RKO (cell line): ENCODE data around the gene MRPL40.

Experiments used
- DNase-seq: peaks from one replicate; pipeline ENCODE4 v3.0.0-alpha.2; 2016; ENCODE audit warnings: low spot score

The MRPL40 gene

GRCh38 chr22:19432133-19432851, at the start of gene MRPL40:
TSS of gene MRPL40 (plus strand) at chr22:19432545. CDS start at chr22:19432555, 10 bp downstream.
- peak; percentile 93 for DNase-seq

GRCh38 chr22:19383292-19383691, 49.1 kb upstream of the MRPL40 start:
- DNase-seq, result no peak

GRCh38 chr22:19385221-19385906, 47.0 kb upstream of the MRPL40 start:
- DNase-seq, result no peak

- DNase-seq, result no peak
Observed at GRCh38 chr22:19386248-19386647, 46.1 kb upstream of the MRPL40 start.

- DNase-seq, result no peak
Observed at GRCh38 chr22:19387038-19387437, 45.3 kb upstream of the MRPL40 start.

- no peak for DNase-seq
Observed at GRCh38 chr22:19387575-19387974, 44.8 kb upstream of the MRPL40 start.

GRCh38 chr22:19393704-19394103, 38.6 kb upstream of the MRPL40 start:
- no peak for DNase-seq

GRCh38 chr22:19394274-19395050, 37.9 kb upstream of the MRPL40 start:
- no peak for DNase-seq

GRCh38 chr22:19395276-19395675, 37.1 kb upstream of the MRPL40 start:
- DNase-seq, result no peak

- no peak for DNase-seq
Observed at GRCh38 chr22:19396561-19396933, 35.8 kb upstream of the MRPL40 start.

- DNase-seq, result no peak
Observed at GRCh38 chr22:19396934-19397733, 35.2 kb upstream of the MRPL40 start.

GRCh38 chr22:19397734-19398104, 34.6 kb upstream of the MRPL40 start:
- DNase-seq, result no peak

- DNase-seq, result no peak
Observed at GRCh38 chr22:19398206-19398605, 34.1 kb upstream of the MRPL40 start.

- no peak for DNase-seq
Observed at GRCh38 chr22:19398652-19399051, 33.7 kb upstream of the MRPL40 start.

GRCh38 chr22:19400881-19401280, 31.5 kb upstream of the MRPL40 start:
- no peak for DNase-seq

GRCh38 chr22:19401483-19401882, 30.9 kb upstream of the MRPL40 start:
- no peak for DNase-seq

- DNase-seq, result no peak
Observed at GRCh38 chr22:19402642-19403191, 29.6 kb upstream of the MRPL40 start.

GRCh38 chr22:19404676-19405075, 27.7 kb upstream of the MRPL40 start:
- no peak for DNase-seq

GRCh38 chr22:19405133-19405532, 27.2 kb upstream of the MRPL40 start:
- DNase-seq, result no peak

- DNase-seq, result no peak
Observed at GRCh38 chr22:19405652-19406051, 26.7 kb upstream of the MRPL40 start.

GRCh38 chr22:19406281-19406811, 26.0 kb upstream of the MRPL40 start:
- DNase-seq, result no peak

- no peak for DNase-seq
Observed at GRCh38 chr22:19406846-19407245, 25.5 kb upstream of the MRPL40 start.
